CD4-positive, alpha-beta T cell treated with Interleukin-15 for 1 hour (primary cell): ENCODE data around the gene RBKS.
A peak's percentile ranks its signal among the peaks of the same experiment; 100 is the strongest.
"Not testable (repeated sequence)": the region's sequence is repeated elsewhere in the genome, so short reads cannot be mapped to it uniquely, and the experiment has no call there.

Experiments
- DNase-seq: peaks from one replicate; pipeline ENCODE4 v3.0.0-alpha.2; 2020

The RBKS gene

GRCh38 chr2:27869763-27870162 lies 20.4 kb downstream of the RBKS start:
- DNase-seq = no peak

- no peak for DNase-seq
These were observed 23.9 kb downstream of the RBKS start for GRCh38 chr2:27866237-27866636.

DNA sequence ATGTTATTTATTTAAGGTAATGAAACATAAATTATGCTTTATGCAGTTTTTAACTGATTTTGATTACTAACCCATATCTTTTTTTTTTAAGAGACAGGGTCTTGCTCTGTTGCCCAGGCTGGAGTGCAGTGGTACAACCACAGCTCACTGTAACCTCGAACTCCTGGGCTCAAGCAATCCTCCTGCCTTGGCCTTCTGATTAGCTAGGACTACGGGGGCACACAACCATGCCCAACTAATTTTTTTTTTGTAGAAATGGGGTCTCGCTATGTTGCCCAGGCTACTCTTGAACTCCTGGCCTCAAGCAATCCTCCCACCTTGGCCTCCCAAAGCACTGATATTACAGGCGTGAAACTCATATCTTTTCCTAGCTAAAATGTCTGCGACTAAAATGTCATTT lies 26.2 kb downstream of the RBKS start:
- DNase-seq = not testable (repeated sequence)

DNA sequence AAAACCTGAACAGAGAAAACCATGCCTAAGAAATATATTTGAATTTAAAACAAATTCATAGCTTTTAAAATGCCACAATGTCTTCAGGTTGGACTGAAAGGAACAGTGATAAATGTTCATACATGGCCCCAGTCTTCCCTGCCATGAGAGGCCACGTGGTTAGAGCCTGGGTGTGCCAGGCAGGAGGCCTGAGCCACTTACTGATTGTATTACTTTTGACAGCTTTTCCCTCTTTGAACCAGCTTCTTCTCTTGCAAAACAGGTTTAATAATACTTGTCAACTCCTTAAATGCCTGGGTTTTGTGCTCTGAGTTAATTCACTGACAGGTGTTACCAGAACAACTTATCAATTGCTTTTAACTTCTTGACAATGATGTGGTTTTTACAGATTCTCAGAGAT lies 27.0 kb downstream of the RBKS start:
- DNase-seq = no peak

DNA sequence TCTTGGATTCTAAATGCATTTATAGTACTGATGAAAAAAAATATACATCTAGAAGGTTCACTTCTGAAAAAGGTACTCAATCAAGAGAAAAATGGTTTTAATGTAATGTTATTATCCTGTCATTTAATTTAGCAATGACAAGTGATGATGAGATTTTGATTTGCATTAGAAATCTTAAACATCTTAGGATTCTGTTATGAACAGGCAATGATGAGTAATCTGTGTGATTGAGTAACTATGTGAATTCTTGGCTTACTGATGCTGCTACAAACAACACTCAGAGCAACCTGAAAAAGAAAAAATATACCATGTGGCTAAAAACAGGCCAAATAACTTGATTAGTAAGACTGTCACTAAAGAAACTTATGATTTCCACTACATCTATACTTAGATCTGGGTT lies 30.1 kb downstream of the RBKS start:
- DNase-seq = no peak

- no peak for DNase-seq
These were observed 32.6 kb downstream of the RBKS start for GRCh38 chr2:27857417-27858172.

DNA sequence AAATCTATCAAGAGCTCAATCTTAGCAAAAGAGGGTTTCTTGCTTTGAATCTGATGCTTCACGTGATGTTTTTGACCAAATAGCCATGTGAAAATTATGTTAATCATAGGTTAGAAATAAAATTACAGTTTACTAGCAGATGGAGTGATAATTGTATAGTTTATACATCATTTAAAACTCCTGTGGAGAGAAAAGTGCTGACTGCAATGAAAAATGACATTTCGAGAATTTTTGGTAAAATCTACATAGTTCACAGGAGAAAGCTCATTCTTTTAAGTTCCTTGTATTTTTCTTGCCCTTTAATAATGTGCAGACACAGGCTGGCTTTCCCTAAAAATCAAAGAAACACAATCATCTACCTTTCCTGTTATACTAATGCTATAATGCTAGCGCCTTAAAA lies 33.2 kb downstream of the RBKS start:
- DNase-seq = no peak

DNA sequence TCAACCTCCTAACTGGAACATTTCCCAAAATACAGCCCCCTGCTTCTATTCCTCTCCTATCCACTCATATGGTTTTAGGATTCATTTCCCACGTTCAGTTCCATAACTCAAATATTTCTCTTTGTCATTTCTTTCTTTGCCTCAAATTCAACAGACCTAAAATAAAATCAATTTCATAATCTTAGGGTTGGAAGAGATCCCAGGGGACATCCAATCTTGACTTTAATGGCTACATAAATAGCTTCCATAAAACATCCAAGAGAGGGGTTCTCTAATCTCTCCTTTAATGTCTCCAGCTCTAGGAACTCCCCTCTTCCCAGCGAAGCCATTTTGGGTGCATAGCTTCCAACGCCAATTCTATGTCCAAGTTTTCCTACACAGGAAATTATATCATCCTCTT lies 33.8 kb downstream of the RBKS start:
- no peak for DNase-seq

DNA sequence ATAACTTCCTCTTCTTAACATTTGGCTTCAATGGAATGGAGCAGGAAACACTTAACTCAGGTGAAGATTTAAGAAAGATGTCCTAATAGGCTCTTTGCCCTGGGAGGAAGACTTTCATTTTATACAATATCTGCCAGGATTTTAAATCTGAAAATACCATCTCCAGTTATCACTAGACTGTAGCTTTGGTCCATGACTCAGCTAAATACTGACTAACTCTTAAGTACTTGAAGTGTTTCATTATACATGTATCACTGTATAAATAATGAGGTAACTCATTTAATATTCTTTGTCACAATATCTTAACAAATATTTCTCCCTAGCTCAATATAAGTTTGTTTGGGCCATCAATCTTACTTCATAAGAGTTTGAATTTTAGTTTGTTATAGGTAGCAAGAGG lies 34.7 kb downstream of the RBKS start:
- no peak for DNase-seq

- DNase-seq = peak; percentile 17
These were observed 35.8 kb downstream of the RBKS start for GRCh38 chr2:27854229-27854862.

DNA sequence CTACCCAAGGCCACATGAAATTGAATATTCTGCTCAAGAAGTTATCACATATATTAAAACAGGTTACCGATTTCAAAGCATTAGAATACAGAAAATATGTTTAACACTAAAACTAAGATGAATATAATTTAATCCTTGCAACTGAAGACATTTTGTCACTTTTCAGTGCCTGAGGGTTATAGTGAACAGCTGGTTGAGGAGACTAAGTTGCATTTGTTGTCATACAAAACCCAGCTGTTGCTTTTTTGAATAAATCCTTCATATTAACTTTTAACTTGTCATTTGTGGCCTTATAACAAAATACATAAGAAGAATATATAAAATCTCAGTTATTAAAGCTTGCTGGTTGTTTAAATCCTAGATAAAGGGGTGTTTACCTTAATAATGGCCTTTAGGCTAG lies 37.5 kb downstream of the RBKS start:
- DNase-seq = no peak

DNA sequence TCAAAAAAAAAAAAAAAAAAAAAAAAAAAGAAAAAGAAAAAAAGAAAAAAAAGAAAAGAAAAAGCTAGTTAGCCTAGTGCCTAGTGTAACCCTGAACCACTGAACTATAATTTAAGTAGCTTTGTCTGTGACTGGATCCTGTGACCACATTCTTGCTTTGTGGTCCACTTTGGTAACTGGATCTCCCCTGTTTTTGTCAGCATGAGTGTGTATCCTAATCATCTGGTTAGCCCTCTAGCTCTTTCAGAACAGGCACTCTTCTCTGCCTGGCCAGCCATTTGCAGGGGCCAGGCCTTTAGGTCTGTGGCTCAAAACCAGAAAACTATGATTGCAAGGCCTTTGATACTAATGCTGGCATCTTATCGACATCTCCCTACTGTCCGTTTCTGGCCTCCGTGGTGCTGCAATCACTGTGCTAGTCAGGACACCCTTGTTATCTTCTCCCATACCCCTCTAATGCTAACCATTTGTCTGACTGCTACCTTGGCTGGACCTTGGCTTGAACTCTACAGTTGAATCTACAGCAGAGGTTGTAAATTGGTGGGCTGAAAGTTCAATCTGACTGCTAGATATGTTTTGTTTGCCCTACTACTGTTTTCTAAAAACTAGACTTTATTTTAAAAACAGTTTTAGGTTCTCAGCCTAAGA lies 40.5 kb downstream of the RBKS start:
- DNase-seq = no peak

DNA sequence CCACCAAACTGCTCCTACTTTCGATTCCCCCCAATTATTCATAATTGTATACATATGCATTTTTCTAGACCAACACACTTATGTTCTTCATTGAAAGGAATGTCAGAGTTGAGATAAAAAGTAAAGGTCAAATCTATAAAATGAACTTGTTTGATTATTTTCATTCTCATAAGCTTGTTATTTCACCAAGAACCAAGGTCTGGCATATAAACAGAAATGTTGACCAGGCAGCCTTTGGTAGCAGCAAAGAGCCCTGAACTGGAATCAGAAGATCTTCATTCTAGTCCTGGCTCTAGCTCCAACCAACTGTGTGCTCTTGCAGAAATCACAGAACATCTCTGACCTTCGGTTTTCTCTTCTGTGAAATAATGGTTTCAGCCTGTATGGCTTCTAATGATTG lies 42.9 kb downstream of the RBKS start:
- no peak for DNase-seq

GRCh38 chr2:27844821-27845255 lies 45.3 kb downstream of the RBKS start:
- no peak for DNase-seq

GRCh38 chr2:27843992-27844391 lies 46.2 kb downstream of the RBKS start:
- DNase-seq = no peak

DNA sequence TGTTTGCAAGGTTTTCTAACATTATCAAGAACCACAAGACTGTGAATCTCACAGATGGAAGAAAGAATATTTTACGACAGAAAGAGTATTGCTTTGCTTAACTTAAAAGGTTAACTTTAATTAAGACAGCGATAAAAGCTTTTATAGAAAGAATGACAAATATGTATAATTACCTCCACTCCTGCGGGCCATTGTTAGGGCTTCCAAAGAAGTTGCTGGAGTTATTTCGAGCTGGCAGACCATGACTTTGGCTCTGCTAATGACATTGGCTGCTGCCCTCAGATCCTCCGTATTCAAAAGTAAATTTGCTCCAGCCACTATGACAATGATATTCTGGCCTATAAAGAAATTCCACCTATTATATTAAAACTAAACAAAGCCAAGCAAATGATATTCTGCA lies 47.3 kb downstream of the RBKS start:
- no peak for DNase-seq

DNA sequence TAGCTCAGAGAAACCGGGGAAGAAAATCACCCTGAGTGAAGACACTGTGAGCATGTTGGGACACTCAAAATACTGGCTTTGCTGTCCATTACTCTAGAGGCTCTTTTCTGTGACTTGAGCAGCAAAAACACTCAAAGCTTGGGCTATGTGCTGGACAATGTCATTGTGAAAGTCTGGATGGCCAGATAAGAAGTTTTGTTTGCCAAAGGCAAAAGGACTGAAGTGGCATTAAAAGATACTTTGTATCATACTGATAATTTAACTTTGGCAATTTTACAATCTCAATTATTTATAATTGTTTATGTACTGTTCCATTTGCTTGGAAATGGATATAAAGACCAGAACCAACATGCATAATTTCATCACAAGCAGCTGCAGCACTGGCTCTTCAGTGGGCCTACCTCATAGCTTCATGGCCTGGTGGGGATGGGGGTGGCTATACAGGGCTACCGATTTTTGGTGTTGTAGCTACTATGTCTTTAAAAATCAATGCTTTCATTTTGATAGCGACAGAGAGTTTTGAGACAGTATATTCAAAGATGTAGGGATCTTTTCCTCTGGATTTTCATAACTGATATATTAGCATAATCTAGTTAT lies 51.1 kb downstream of the RBKS start:
- no peak for DNase-seq

DNA sequence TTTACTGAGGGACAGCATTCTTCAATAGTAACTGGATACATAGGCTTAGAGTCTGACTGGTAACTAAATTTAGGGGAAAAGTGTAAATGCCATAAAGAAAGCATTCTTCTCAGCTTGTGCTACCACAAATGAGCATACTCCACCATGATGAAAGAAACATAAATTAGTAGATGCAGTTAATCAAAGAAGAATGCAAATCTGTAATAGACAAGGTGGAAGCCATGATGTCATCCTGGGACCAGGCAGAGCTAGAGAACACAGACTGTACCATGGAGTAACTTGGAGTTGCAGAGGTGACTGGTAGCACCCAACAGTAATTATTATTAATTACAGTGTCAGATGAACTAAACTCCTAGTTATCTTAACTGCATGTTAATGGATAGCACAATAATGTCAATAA lies 51.7 kb downstream of the RBKS start:
- DNase-seq = no peak

- DNase-seq = no peak
These were observed 56.3 kb downstream of the RBKS start for GRCh38 chr2:27833931-27834330.

- DNase-seq = no peak
These were observed 57.8 kb downstream of the RBKS start for GRCh38 chr2:27832396-27832795.

GRCh38 chr2:27831279-27832050 lies 58.7 kb downstream of the RBKS start:
- no peak for DNase-seq

DNA sequence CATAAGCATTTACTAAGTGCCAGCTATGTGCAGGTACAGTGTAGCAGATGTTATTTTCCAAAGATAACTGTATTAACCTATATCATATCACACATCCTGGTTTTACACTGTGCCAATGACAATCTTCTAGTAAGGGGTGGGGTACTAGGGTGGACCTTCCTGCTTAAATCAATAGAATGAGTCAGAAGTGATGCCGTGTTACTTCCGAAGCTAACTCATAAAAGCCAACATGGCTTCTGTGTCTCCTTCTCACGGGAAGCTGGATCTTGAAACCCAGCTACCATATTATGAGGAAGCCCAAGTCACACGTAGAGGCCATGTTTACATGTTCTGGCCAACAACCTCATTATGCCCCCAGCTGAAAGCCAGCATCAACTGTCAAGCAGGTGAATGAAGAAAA lies 59.5 kb downstream of the RBKS start:
- no peak for DNase-seq

GRCh38 chr2:27829791-27830190 lies 60.4 kb downstream of the RBKS start:
- no peak for DNase-seq
